GM12892 (cell line): ENCODE data around the gene WRNIP1. TPM values are rescaled to one million over a fixed set of nuclear protein-coding genes. Genes with fewer than 3 reads are reported as not detected.

Experiments
- DNase-seq: peaks from one replicate; pipeline ENCODE4 v3.0.0; 2011; ENCODE audit not compliant: insufficient read length
- FAIRE-seq: peaks from 2 replicates; lab custom pipeline; 2011; peaks lifted over from hg19 to GRCh38; lab: Jason Lieb, UNC
- POLR2A ChIP-seq: IDR thresholded peaks from 2 replicates; pipeline ENCODE4 v1.6.1; 2011; ENCODE audit warnings: low read depth, low read length, control low read depth
- POLR2AphosphoS5 ChIP-seq: IDR thresholded peaks from 2 replicates; pipeline ENCODE4 v1.6.1; 2011; ENCODE audit warnings: low read depth, low read length, control low read depth
- TAF1 ChIP-seq: IDR thresholded peaks from 2 replicates; pipeline ENCODE4 v1.6.1; 2011; ENCODE audit warnings: low read depth, mild to moderate bottlenecking, control low read depth, low read length, borderline replicate concordance
- polyA plus RNA-seq: library from polyadenylated mRNA; unstranded; fragments of >200 nt; gene quantifications from one replicate; pipeline ENCODE4 v1.2.1, GENCODE V29; 2012; ENCODE audit warnings: missing spikeins, inconsistent platforms; ENCODE audit not compliant: missing spikeins

WRNIP1 gene
- 24.3 TPM for polyA plus RNA-seq

- TF ChIP-seq POLR2A: peak; percentile 66; the same call in 1 of the 2 replicates
- no peak for TF ChIP-seq TAF1
- no peak for TF ChIP-seq POLR2AphosphoS5
- peak; percentile 82 for DNase-seq
- peak; percentile 97 for FAIRE-seq
These were observed at the start of gene WRNIP1 for GRCh38 chr6:2765166-2765895. Gene WRNIP1, plus strand, starts transcription at chr6:2765393. Its CDS starts 230 bp downstream, at chr6:2765623.

- FAIRE-seq: no peak
- no peak for DNase-seq
- TF ChIP-seq TAF1 (no peak), POLR2AphosphoS5 (no peak), POLR2A (no peak)
These were observed 49.5 kb upstream of the WRNIP1 start for GRCh38 chr6:2715737-2716136.

- TF ChIP-seq TAF1: no peak
- no peak for TF ChIP-seq POLR2AphosphoS5
- TF ChIP-seq POLR2A: no peak
- DNase-seq (no peak), FAIRE-seq (no peak)
These were observed 48.1 kb upstream of the WRNIP1 start for GRCh38 chr6:2716936-2717700.

- TF ChIP-seq TAF1: no peak
- no peak for TF ChIP-seq POLR2A
- TF ChIP-seq POLR2AphosphoS5: no peak
- DNase-seq (no peak), FAIRE-seq (no peak)
These were observed 46.7 kb upstream of the WRNIP1 start for GRCh38 chr6:2718334-2719092.

GRCh38 chr6:2719093-2719455, 46.1 kb upstream of the WRNIP1 start:
- FAIRE-seq (no peak), DNase-seq (no peak)
- TF ChIP-seq POLR2A (no peak), TAF1 (no peak)

GRCh38 chr6:2721219-2721618, 44.0 kb upstream of the WRNIP1 start:
- DNase-seq (no peak), FAIRE-seq (no peak)
- TF ChIP-seq POLR2AphosphoS5: no peak
- TF ChIP-seq POLR2A: no peak
- no peak for TF ChIP-seq TAF1

- FAIRE-seq: no peak
- TF ChIP-seq POLR2A (no peak), POLR2AphosphoS5 (no peak), TAF1 (no peak)
These were observed 39.7 kb upstream of the WRNIP1 start for GRCh38 chr6:2725364-2725988.

GRCh38 chr6:2725999-2726567, 39.1 kb upstream of the WRNIP1 start:
- FAIRE-seq: no peak
- peak; percentile 43 for DNase-seq
- TF ChIP-seq POLR2AphosphoS5 (no peak), TAF1 (no peak), POLR2A (no peak)

More at GRCh38 chr6:2725364-2725988, 39.7 kb upstream of the WRNIP1 start:
- DNase-seq: no peak

- no peak for DNase-seq
- FAIRE-seq: no peak
- no peak for TF ChIP-seq POLR2A
- TF ChIP-seq POLR2AphosphoS5: no peak
- no peak for TF ChIP-seq TAF1
These were observed 35.3 kb upstream of the WRNIP1 start for GRCh38 chr6:2729921-2730320.

GRCh38 chr6:2730353-2731107, 34.7 kb upstream of the WRNIP1 start:
- DNase-seq (no peak), FAIRE-seq (no peak)
- no peak for TF ChIP-seq TAF1
- no peak for TF ChIP-seq POLR2A
- no peak for TF ChIP-seq POLR2AphosphoS5
